Cerebellar nuclear complex (tissue), 1 donor: ENCODE measurements around the gene CAMK2N1.

Source experiments
- DNase-seq, 2 experiments: peaks; one replicate each; lab custom pipeline; 2025; lab: John Stamatoyannopoulos, UW

CAMK2N1 gene

GRCh38 chr1:20443703-20444586 is 42.1 kb downstream of the CAMK2N1 start:
- DNase-seq: no peak

- no peak for DNase-seq
Measured at GRCh38 chr1:20442920-20443625, 42.9 kb downstream of the CAMK2N1 start.

- no peak for DNase-seq
Measured at GRCh38 chr1:20440785-20441200, 45.2 kb downstream of the CAMK2N1 start.

GRCh38 chr1:20439282-20439681 is 46.7 kb downstream of the CAMK2N1 start:
- DNase-seq: no peak

- DNase-seq: no peak
Measured at GRCh38 chr1:20437640-20438039, 48.4 kb downstream of the CAMK2N1 start.

GRCh38 chr1:20432891-20433290 is 53.1 kb downstream of the CAMK2N1 start:
- no peak for DNase-seq
